HCT116 (cell line): Measurements from ENCODE around the gene SKA3. TPM values are rescaled to one million over a fixed set of nuclear protein-coding genes. Genes with fewer than 3 reads are reported as not detected.
"Not testable (repeated sequence)": the region's sequence is repeated elsewhere in the genome, so short reads cannot be mapped to it uniquely, and the experiment has no call there.

Source experiments
- ATAC-seq: fragments of 200-7000 bp; cut with Tn5 transposase; 2 replicates; pipeline ENCODE4 v1.9.1; 2020; ENCODE audit warnings: mild to moderate bottlenecking, moderate library complexity
- BruUV-seq: library from RNA; stranded (reverse); fragments of 400-500 nt; replicated peaks from 2 replicates; lab custom pipeline; 2021; lab: Mats Ljungman, UMichigan
- CTCF ChIA-PET: fragments of 300-600 bp; sonication (Branson Sonifier 250); formaldehyde crosslinking; loops from one replicate; lab custom pipeline; 2021; ENCODE audit warnings: antibody characterized with exemption; lab: Charles Lee
- POLR2A ChIA-PET: fragments of 300-600, 350-600 bp; sonication (Branson Sonifier 250); formaldehyde crosslinking; loops from one replicate; lab custom pipeline; 2021; ENCODE audit warnings: antibody characterized with exemption; lab: Charles Lee
- RAD21 ChIA-PET, 2 experiments: fragments of 300-600 bp; sonication (Branson Sonifier 250); formaldehyde crosslinking; loops; one replicate each; lab custom pipeline; 2023; ENCODE audit warnings: low total read pairs in 2 of 2; ENCODE audit not compliant: uncharacterized antibody in 2 of 2, unreplicated experiment in 2 of 2, low non-redundant PET in 1 of 2; lab: Charles Lee
- DNase-seq: peaks from one replicate; pipeline ENCODE4 v3.0.0-alpha.2; 2010; ENCODE audit warnings: low read depth, low spot score
- H2AFZ ChIP-seq: fragments of 200-600 bp; shearing (Covaris generic), sonication (generic); 2 replicates; pipeline ENCODE4 v1.6.1; 2017; ENCODE audit warnings: low read depth, mixed run types, mixed read lengths, antibody characterized with exemption, low read length; ENCODE audit not compliant: poor library complexity, severe bottlenecking
- H3K27ac ChIP-seq: 2 replicates; pipeline ENCODE4 v1.5.1; 2012; ENCODE audit warnings: low read depth, low read length
- H3K27me3 ChIP-seq: fragments of 200-600 bp; sonication (generic); 2 replicates; pipeline ENCODE4 v1.6.1; 2016; ENCODE audit warnings: mixed run types, low read length, mixed read lengths; ENCODE audit not compliant: insufficient read depth
- H3K36me3 ChIP-seq, 2 experiments: fragments of 200-500 bp in 1 of 2; fragments of 200-600 bp in 1 of 2; sonication (Bioruptor generic) in 1 of 2; sonication (generic) in 1 of 2; 2 replicates each; pipeline versions ENCODE4 v1.5.1 to v1.6.1; 2014 to 2016; ENCODE audit warnings: low read length in 2 of 2, inconsistent platforms in 1 of 2, mixed read lengths in 1 of 2, mixed run types in 1 of 2; ENCODE audit not compliant: insufficient read depth in 2 of 2, control insufficient read depth in 1 of 2
- H3K4me1 ChIP-seq, 2 experiments: fragments of 200-600 bp in 1 of 2; sonication (generic) in 1 of 2; 2 replicates each; pipeline versions ENCODE4 v1.5.1 to v1.6.1; 2012 to 2017; ENCODE audit warnings: low read length in 2 of 2, inconsistent platforms in 1 of 2, mild to moderate bottlenecking in 1 of 2, mixed read lengths in 1 of 2, mixed run types in 1 of 2, moderate library complexity in 1 of 2; ENCODE audit not compliant: insufficient read depth in 2 of 2, control insufficient read depth in 1 of 2
- H3K4me2 ChIP-seq: fragments of 200-600 bp; sonication (generic); 2 replicates; pipeline ENCODE4 v1.6.1; 2017; ENCODE audit warnings: mixed run types, low read length, mixed read lengths
- H3K4me3 ChIP-seq, 2 experiments: fragments of 200-600 bp in 1 of 2; sonication (generic) in 1 of 2; replicated peaks in 1 of 2; 2 replicates each; pipeline ENCODE4 v1.5.1; 2011 to 2016; ENCODE audit warnings: low read length in 2 of 2, control low read depth in 1 of 2, low read depth in 1 of 2, mild to moderate bottlenecking in 1 of 2, mixed read lengths in 1 of 2, mixed run types in 1 of 2
- H3K79me2 ChIP-seq: fragments of 200-600 bp; sonication (generic); 2 replicates; pipeline ENCODE4 v1.6.1; 2017; ENCODE audit warnings: mild to moderate bottlenecking, mixed run types, low read length, moderate library complexity, mixed read lengths; ENCODE audit not compliant: insufficient read depth
- H3K9ac ChIP-seq: fragments of 200-600 bp; sonication (generic); 2 replicates; pipeline ENCODE4 v1.6.1; 2016; ENCODE audit warnings: low read length, mixed read lengths
- H3K9me2 ChIP-seq: fragments of 200-600 bp; sonication (generic), shearing (Covaris generic); 2 replicates; pipeline ENCODE4 v1.6.1; 2017; ENCODE audit warnings: mixed run types, mild to moderate bottlenecking, moderate library complexity; ENCODE audit not compliant: insufficient read depth
- H3K9me3 ChIP-seq, 2 experiments: fragments of 200-500 bp in 1 of 2; fragments of 200-600 bp in 1 of 2; sonication (Bioruptor generic) in 1 of 2; sonication (generic) in 1 of 2; 2 replicates each; pipeline ENCODE4 v1.6.1; 2014 to 2017; ENCODE audit warnings: low read length in 2 of 2, mixed read lengths in 2 of 2, inconsistent platforms in 1 of 2, low read depth in 1 of 2, mild to moderate bottlenecking in 1 of 2, mixed run types in 1 of 2, moderate library complexity in 1 of 2; ENCODE audit not compliant: control insufficient read depth in 1 of 2, insufficient read depth in 1 of 2
- H4K20me1 ChIP-seq: fragments of 200-600 bp; sonication (generic), shearing (Covaris generic); 2 replicates; pipeline ENCODE4 v1.6.1; 2017; ENCODE audit warnings: mixed run types, mild to moderate bottlenecking, moderate library complexity; ENCODE audit not compliant: insufficient read depth
- CBX3 ChIP-seq: IDR thresholded peaks from 2 replicates; pipeline ENCODE4 v1.6.1; 2012; ENCODE audit warnings: low read depth
- CTCF ChIP-seq, 3 experiments: fragments of 200-600 bp in 1 of 3; sonication (generic) in 1 of 3; IDR thresholded peaks in 2 of 3; conservative IDR thresholded peaks in 1 of 3; 2 replicates each; pipeline ENCODE4 v1.5.1; 2012 to 2017; ENCODE audit warnings: low read depth in 2 of 3, low read length in 2 of 3, antibody characterized with exemption in 1 of 3, borderline replicate concordance in 1 of 3, control low read depth in 1 of 3, mild to moderate bottlenecking in 1 of 3, mixed read lengths in 1 of 3, mixed run types in 1 of 3, moderate library complexity in 1 of 3; ENCODE audit not compliant: insufficient read depth in 1 of 3
- ELF1 ChIP-seq: IDR thresholded peaks from 2 replicates; pipeline ENCODE4 v1.6.1; 2012; ENCODE audit warnings: low read depth, borderline replicate concordance
- EZH2 ChIP-seq: fragments of 200-600 bp; sonication (generic); IDR thresholded peaks from 2 replicates; pipeline ENCODE4 v1.6.1; 2017; ENCODE audit warnings: antibody characterized with exemption, mixed run types
- FOSL1 ChIP-seq: IDR thresholded peaks from 2 replicates; pipeline ENCODE4 v1.6.1; 2012; ENCODE audit warnings: low read depth
- JUND ChIP-seq: IDR thresholded peaks from 2 replicates; pipeline ENCODE4 v1.6.1; 2012
- SIN3A ChIP-seq: IDR thresholded peaks from 2 replicates; pipeline ENCODE4 v1.6.1; 2012; ENCODE audit warnings: low read depth
- SP1 ChIP-seq: IDR thresholded peaks from 2 replicates; pipeline ENCODE4 v1.6.1; 2012; ENCODE audit warnings: low read depth
- SRF ChIP-seq: IDR thresholded peaks from 2 replicates; pipeline ENCODE4 v1.6.1; 2012; ENCODE audit warnings: low read depth
- YY1 ChIP-seq: IDR thresholded peaks from 2 replicates; pipeline ENCODE4 v1.6.1; 2011; ENCODE audit warnings: low read length, low read depth, moderate library complexity, mild to moderate bottlenecking; ENCODE audit not compliant: insufficient replicate concordance; ENCODE audit errors: extremely low read depth
- ZNF274 ChIP-seq: fragments of 200-500 bp; sonication (Bioruptor generic); IDR thresholded peaks from 2 replicates; pipeline ENCODE4 v1.6.1; 2014; ENCODE audit warnings: mild to moderate bottlenecking, low read depth, low read length, inconsistent platforms
- intact Hi-C: fragments of 100-400 bp; cut with micrococcal nuclease; formaldehyde crosslinking; loops from 2 replicates; pipeline ENCODE4 v1.10.0; 2022
- total RNA-seq: library from RNA; stranded (reverse); gene quantifications from one replicate; pipeline ENCODE4 v1.2.1, GENCODE V29; 2021; ENCODE audit not compliant: unreplicated experiment
- TF ChIP-seq, protein P1 (sequence below): IDR thresholded peaks from 2 replicates; pipeline ENCODE4 v1.6.1; 2012

SKA3 gene
- total RNA-seq, 1 experiment from 2014 or later, result 43.3 TPM

GRCh38 chr13:21218351-21219035 lies 42.1 kb upstream of the SKA3 start:
- Histone ChIP-seq H3K4me2 (no peak overlapping the region), H3K4me3 (no peak overlapping the region), H3K9ac (no peak overlapping the region), H3K27me3 (no peaks in the 10 kb centered on the region), H3K4me1 (no peaks in the 10 kb centered on the region), H4K20me1 (no peaks in the 10 kb centered on the region), H3K27ac (no peak overlapping the region), H3K9me3 (peaks cover 7 to 16% of the 10 kb centered on the region in 2 experiments; a peak in 2 of 4 replicates), H3K79me2 (no peaks in the 10 kb centered on the region), H2AFZ (no peak overlapping the region), H3K9me2 (no peaks in the 10 kb centered on the region), H3K36me3 (no peaks in the 10 kb centered on the region)
- no TSS peak for BruUV-seq
- CTCF ChIA-PET, result no interaction called here
- TF ChIP-seq JUND (no peak), SRF (no peak), SIN3A (no peak), CTCF (IDR thresholded peaks at IDR 0.05 in 2 of 3, conservative IDR thresholded peaks at IDR 0.05 in 1 of 3; ENCODE audit: borderline replicate concordance in 1 of 3, insufficient read depth in 1 of 3, low read depth in 2 of 3, low read length in 2 of 3) (no peak)
- TF ChIP-seq, protein P1, sequence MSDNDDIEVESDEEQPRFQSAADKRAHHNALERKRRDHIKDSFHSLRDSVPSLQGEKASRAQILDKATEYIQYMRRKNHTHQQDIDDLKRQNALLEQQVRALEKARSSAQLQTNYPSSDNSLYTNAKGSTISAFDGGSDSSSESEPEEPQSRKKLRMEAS, result no peak
- intact Hi-C loops, result no loop called here
- POLR2A ChIA-PET, result no interaction called here
- DNase-seq (no peak), ATAC-seq (no peak)
- RAD21 ChIA-PET, result no interaction called here

GRCh38 chr13:21216332-21216731 lies 40.0 kb upstream of the SKA3 start:
- Histone ChIP-seq H3K27ac (no peak overlapping the region), H3K9me2 (no peaks in the 10 kb centered on the region), H3K27me3 (no peaks in the 10 kb centered on the region), H3K4me2 (no peak overlapping the region), H3K4me3 (no peak overlapping the region), H3K36me3 (no peaks in the 10 kb centered on the region), H3K4me1 (no peaks in the 10 kb centered on the region), H3K9ac (no peak overlapping the region), H2AFZ (no peak overlapping the region), H3K79me2 (no peaks in the 10 kb centered on the region), H3K9me3 (peaks cover 2 to 4% of the 10 kb centered on the region in 2 experiments; a peak in 2 of 4 replicates), H4K20me1 (no peaks in the 10 kb centered on the region)
- ATAC-seq (no peak), DNase-seq (no peak)
- ChIA-PET RAD21 (no interaction called here), CTCF (no interaction called here), POLR2A (no interaction called here)
- intact Hi-C loops, result no loop called here
- TF ChIP-seq SIN3A (no peak), JUND (no peak), CBX3 (no peak), ZNF274 (no peak), YY1 (no peak), SP1 (no peak), SRF (no peak), EZH2 (no peak), ELF1 (no peak), FOSL1 (no peak)
- no TSS peak for BruUV-seq

DNA sequence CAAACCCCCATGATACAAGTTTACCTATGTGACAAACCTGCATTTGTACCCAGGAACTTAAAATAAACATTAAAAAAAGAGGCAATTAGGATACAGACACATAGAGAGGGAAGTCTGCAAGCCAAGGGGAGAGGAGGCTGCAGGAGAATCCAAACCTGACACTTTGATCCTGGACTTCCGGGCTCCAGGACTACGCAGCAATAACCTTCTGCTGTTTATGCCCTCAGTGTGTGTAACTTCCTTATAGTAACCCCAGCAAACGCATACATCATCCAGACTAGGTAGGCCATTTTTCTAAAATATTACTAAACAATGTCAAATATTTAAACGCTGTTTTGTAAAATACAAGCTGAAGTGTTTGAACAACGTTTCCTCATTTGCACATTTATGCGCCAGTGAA lies 39.1 kb upstream of the SKA3 start:
- H3K4me2 ChIP-seq, DNase-seq, H2AFZ ChIP-seq, H3K4me1 ChIP-seq, BruUV-seq, H3K79me2 ChIP-seq, CTCF ChIA-PET, H4K20me1 ChIP-seq, RAD21 ChIA-PET, H3K9ac ChIP-seq, H3K27ac ChIP-seq, POLR2A ChIA-PET, H3K36me3 ChIP-seq, intact Hi-C loops, H3K27me3 ChIP-seq, ATAC-seq, H3K9me3 ChIP-seq, H3K4me3 ChIP-seq, H3K9me2 ChIP-seq: not testable (repeated sequence)
